ENCODE results near the gene CEP290. TPM values are rescaled to one million over a fixed set of nuclear protein-coding genes. Genes with fewer than 3 reads are reported as not detected.
"Not testable (repeated sequence)": the region's sequence is repeated elsewhere in the genome, so short reads cannot be mapped to it uniquely, and the experiment has no call there.

The CEP290 gene
- total RNA-seq, 1 donor from 2014 or later: 73.9 TPM

- DNase-seq: no peak
Observed at GRCh38 chr12:88141425-88141773, 489 bp downstream of the CEP290 start.

GRCh38 chr12:88139711-88140110 is 2.2 kb downstream of the CEP290 start:
- DNase-seq: not testable (repeated sequence)

DNA sequence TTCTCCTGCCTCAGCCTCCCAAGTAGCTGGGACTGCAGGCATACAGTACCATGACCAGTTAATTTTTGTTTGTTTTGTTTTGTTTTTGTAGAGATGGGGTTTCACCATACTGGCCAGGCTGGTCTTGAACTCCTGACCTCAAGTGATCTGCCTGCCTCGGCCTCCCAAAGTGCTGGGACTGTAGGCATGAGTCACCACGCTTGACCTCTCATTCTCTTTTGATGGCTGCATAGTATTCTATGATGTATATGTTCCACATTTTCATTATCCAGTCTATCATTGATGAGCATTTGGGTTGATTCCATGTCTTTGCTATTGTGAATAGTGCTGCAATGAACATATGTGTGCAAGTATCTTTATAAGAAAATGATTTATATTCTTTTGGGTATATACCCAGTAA is 8.7 kb downstream of the CEP290 start:
- DNase-seq: not testable (repeated sequence)

DNA sequence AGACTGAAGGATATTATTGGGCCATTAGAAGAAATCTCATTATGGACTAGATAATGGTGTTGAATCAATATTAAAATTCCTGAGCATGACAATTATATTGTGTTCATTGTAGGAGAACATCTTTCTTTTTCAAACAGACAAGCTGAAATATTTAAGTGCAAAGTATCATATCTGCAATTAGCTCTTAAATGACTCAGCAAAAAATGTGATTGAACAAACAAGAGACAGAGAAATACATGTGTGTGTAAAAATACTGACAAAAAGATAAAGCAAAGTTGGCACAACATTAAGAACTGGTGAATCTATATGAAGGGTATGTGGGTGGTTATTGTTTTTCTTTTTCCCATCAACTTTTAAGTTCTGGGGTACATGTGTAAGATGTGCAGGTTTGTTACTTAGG is 9.5 kb downstream of the CEP290 start:
- DNase-seq: no peak

DNA sequence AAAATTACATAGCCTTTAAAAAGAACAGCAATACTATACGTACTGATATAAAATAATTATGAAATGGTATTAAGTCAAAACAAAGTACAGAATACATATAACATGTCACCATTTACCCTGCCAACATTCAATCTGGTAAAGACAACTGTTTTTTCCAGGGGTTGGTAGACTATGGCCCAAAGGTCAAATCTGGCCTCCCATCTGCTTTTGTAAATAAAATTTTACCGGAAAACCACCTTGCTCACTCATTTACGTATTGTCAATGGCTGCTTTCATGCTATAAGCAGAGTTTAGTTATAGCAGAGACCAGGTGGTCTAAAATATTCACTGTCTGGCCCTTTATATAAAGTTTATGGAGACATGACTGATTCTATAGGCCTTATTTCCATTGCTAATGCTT is 14.0 kb downstream of the CEP290 start:
- no peak for DNase-seq

DNA sequence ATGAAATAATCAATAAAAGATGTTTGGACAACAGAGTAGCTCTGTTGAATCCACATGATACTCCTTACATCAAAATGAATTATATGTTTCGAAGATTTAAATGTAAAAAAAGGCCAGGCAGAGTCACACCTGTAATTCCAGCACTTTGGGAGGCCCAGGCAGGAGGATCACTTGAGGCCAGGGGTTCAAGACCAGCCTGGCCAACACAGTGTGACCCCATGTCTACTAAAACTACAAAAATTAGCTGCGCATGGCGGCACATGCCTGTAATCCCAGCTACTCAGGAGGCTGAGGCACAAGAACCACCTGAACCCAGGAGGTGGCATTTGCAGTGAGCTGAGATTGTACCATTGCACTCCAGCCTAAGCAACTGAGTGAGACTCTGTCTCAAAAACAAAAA is 14.8 kb downstream of the CEP290 start:
- DNase-seq: no peak

- no peak for DNase-seq
Observed at GRCh38 chr12:88122666-88123065, 19.2 kb downstream of the CEP290 start.

DNA sequence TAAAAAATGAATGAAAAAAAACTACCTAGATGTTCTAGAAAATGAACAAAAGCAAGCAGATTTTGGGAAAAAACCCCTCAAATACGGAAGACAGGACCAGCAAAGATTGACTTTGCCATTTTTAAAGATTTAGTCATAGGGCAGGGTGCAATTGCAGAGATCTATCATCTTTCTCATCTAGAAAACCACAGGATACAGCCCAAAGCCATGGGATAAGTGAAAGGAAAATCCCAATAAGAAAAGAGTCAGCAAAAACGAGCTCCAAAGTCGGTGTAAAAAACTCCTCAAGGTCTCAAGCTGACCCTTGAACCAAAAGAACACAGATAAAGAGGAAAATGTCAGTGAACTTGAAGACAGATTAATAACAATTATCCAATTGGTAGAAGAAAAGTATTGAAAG is 28.0 kb downstream of the CEP290 start:
- DNase-seq: no peak

- DNase-seq: no peak
Observed at GRCh38 chr12:88111074-88111652, 30.7 kb downstream of the CEP290 start.

GRCh38 chr12:88108021-88108420 is 33.9 kb downstream of the CEP290 start:
- DNase-seq: no peak

DNA sequence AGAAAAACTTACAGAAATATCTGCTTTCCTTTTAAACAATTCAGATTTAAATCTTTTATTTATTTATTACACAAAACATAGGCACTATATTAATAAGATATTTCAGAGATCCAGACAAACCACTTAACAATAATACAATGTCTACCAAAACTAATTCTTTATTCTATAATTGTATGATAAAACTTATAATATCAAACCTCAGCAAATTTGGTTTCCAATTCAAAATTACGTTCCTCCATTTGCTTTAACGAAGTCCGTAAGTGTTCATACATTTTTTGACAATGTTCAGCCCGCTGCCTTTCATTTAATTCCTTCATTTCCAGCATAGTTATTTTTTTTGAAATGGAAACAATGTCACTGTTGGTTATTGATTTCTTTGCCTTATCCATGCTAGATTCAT is 48.3 kb downstream of the CEP290 start:
- no peak for DNase-seq

DNA sequence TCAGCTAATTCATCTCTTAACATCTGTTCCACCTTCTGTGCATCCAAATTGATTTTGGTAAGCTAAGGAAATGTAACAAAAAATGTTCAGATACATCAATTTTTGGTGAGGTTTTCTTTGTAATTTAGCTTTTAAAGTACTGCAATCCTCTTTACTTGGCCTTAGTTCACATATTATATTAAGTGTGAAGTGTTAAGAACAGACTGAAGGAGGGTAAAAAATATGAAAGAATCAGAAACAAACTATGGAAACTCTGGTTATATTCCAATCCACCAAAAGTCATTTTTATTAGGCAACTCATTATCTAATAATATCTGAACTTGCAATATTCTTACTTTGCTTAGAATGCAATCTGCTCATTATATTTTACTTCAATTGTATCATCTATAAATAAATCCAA is 49.1 kb downstream of the CEP290 start:
- no peak for DNase-seq

- DNase-seq: no peak
Observed at GRCh38 chr12:88084210-88084609, 57.7 kb downstream of the CEP290 start.

GRCh38 chr12:88083634-88084033 is 58.3 kb downstream of the CEP290 start:
- DNase-seq: no peak

DNA sequence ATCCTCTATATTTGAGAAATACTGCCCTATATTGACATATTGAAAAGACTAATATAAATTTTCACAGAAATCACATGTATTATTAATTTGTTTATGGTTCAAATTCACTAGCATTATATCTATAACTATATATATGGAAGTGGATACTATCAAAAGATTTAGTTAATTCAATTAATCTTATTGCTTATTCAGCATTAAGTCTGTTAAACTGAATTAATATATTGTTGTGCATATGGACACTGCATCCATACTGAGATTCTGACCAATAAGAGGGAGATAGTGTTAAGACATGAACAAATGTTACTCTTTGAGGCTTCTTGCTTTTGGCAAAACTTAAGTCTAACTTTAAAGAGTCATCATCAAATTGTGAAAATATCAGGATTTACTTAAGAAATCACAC is 60.6 kb downstream of the CEP290 start:
- no peak for DNase-seq

GRCh38 chr12:88067301-88067700 is 74.6 kb downstream of the CEP290 start:
- peak; percentile 1 for DNase-seq

GRCh38 chr12:88063375-88063774 is 78.5 kb downstream of the CEP290 start:
- no peak for DNase-seq

DNA sequence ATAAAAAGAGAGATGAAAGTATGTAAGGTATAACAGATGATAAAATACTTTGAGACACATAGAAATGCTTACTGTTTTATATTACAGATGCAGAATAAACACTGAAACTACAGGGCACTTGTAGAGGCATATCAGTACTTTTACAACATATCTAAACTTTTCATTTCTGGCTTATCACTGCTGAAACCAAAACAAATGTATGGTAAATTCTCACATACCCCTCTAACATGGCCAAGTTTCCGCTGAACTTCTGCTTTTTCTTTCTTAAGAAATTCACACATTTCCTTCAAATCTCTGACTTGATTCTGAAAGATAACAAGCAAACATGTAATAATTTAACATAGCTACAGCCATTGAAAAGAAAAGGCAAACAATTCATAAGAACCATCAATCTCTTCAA is 79.4 kb downstream of the CEP290 start:
- no peak for DNase-seq

GRCh38 chr12:88058719-88059077 is 83.2 kb downstream of the CEP290 start:
- DNase-seq: no peak

DNA sequence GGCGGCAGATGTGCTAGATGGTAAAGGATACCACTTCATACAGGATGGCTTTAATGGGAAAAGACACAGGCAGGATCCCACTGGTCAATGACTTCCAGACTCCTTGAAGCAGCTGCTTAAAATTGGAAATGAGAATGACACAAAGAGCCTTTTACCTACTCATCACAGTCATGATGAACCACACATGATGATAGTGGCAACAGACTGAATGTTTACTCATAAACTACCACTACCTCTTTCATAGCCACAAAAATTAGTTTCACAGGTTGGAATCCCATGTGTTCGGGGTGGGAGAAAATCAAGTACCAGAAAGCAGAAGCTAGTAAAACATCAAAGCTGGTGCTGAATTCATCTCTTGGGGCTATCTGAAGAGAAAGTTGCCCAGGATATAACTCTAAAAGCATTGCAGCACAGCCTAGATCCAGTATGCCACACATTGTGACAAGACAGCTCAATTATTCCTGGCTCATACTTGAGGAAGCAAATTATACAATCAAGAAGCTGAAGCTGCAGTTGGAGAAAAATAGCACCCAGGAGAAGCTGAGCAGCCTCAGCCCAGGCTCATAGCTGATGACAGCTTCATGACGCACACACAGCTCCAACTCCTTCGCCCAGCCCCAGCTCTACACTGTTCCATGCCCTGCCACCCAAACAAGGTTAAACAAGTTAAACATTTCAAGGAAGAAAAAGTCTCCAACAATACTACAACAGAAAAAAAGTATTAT is 83.7 kb downstream of the CEP290 start:
- DNase-seq: peak; percentile 19

DNA sequence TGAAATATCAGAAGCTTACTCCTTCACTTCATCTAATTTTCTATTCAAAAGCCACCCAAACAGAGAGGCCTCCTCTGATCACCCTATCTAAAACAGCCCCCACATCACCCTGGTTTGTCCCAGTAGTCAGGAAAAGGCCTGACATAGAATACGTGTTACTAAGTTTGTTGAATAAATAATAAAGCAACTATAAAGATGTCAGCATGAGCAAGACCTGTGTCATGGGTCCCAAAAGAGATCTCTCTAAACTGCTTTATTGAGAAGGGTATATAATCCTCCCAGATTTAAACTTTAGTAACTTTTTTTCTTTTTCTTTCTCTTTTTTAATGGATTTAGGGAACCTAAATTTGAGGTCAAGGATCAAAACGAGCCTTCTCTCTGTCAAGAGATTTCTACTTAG is 85.3 kb downstream of the CEP290 start:
- DNase-seq: no peak

DNA sequence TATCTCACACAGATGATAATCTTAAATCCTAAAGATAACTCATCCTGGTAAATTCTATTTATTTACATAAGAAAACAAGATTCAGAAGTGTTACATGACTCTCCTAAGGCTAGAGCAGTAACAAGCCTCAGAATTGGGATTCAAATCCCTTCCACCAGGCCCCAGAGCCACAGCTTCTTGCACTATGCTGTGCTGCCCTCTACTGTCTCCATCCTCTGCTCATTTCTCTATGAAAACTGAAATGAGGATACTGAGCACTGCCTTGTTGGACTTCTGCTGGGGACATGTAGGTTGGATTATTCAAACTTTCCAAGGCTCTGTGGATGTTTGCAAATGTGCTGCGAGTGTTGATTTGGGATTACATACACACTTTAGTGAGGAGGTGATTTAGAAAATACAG is 89.2 kb downstream of the CEP290 start:
- DNase-seq: peak; percentile 10

GRCh38 chr12:88044035-88044434 is 97.9 kb downstream of the CEP290 start:
- no peak for DNase-seq

GRCh38 chr12:88037770-88038169 is 104.1 kb downstream of the CEP290 start:
- DNase-seq: no peak

All from occipital lobe (tissue), 2 donors.